Natural killer cell (primary cell): ENCODE data around the gene TMEM138. TPM values are rescaled to one million over a fixed set of nuclear protein-coding genes. Genes with fewer than 3 reads are reported as not detected.
A peak's percentile ranks its signal among the peaks of the same experiment; 100 is the strongest.

Experiments used
- ATAC-seq, 3 donors: fragments of 150-1000 bp in 2 of 3; fragments of 200-7000 bp in 1 of 3; cut with Tn5 transposase; 1 replicate in 1 of 3; 2 replicates in 2 of 3; pipeline ENCODE4 v1.10.0; 2021; ENCODE audit warnings: mild to moderate bottlenecking in 2 of 3, moderate library complexity in 2 of 3
- DNase-seq, 2 donors: peaks; one replicate each; pipeline versions ENCODE4 v3.0.0 to v3.0.0-alpha.2; 2013 to 2021; ENCODE audit warnings: mixed read lengths in 1 of 2
- H3K27ac ChIP-seq: one replicate; pipeline ENCODE4 v1.5.1; 2013; ENCODE audit warnings: mild to moderate bottlenecking, low read length
- H3K27me3 ChIP-seq: one replicate; pipeline ENCODE4 v1.6.1; 2013; ENCODE audit warnings: low read length; ENCODE audit not compliant: control insufficient read depth, insufficient read depth
- H3K36me3 ChIP-seq: one replicate; pipeline ENCODE4 v1.6.1; 2013; ENCODE audit warnings: low read length; ENCODE audit not compliant: control insufficient read depth, insufficient read depth
- H3K4me1 ChIP-seq: one replicate; pipeline ENCODE4 v1.6.1; 2013; ENCODE audit warnings: low read length; ENCODE audit not compliant: control insufficient read depth, insufficient read depth
- H3K4me3 ChIP-seq: one replicate; pipeline ENCODE4 v1.5.1; 2013; ENCODE audit warnings: low read length
- H3K9me3 ChIP-seq: one replicate; pipeline ENCODE4 v1.6.1; 2013; ENCODE audit warnings: low read length; ENCODE audit not compliant: control insufficient read depth, insufficient read depth
- H3K27ac Mint-ChIP-seq, 2 donors: one replicate each; pipeline ENCODE4 v1.8.0; 2022; ENCODE audit warnings: mild to moderate bottlenecking in 2 of 2, mixed read lengths in 2 of 2, moderate library complexity in 1 of 2
- H3K27me3 Mint-ChIP-seq, 2 donors: one replicate each; pipeline ENCODE4 v1.8.0; 2022; ENCODE audit warnings: low read depth in 2 of 2, mixed read lengths in 2 of 2
- H3K36me3 Mint-ChIP-seq: one replicate; pipeline ENCODE4 v1.8.0; 2022; ENCODE audit warnings: mixed read lengths
- H3K4me1 Mint-ChIP-seq, 2 donors: one replicate each; pipeline ENCODE4 v1.8.0; 2022; ENCODE audit warnings: mixed read lengths in 2 of 2
- H3K4me3 Mint-ChIP-seq: one replicate; pipeline ENCODE4 v1.8.0; 2022; ENCODE audit warnings: mild to moderate bottlenecking, moderate library complexity, mixed read lengths
- H3K9me3 Mint-ChIP-seq, 2 donors: one replicate each; pipeline ENCODE4 v1.8.0; 2022; ENCODE audit warnings: mixed read lengths in 2 of 2
- WGBS: methylation state at CpG from one replicate; pipeline ENCODE4 v1.1.7; 2013; ENCODE audit warnings: missing lambda C conversion rate; ENCODE audit not compliant: insufficient coverage; 5-methylcytosine and 5-hydroxymethylcytosine counted together
- intact Hi-C: fragments of 100-400 bp; cut with micrococcal nuclease; formaldehyde crosslinking; loops from one replicate; pipeline ENCODE4 v1.14.2; 2022
- total RNA-seq, 4 donors: library from RNA; stranded (reverse); fragments of 120-200 nt in 1 of 4; gene quantifications; one replicate each; pipeline versions ENCODE4 v1.2.3 to v1.2.4, GENCODE V29; 2013 to 2022
- TF ChIP-seq, protein P1 (sequence below): fragments of 200-600 bp; IDR thresholded peaks from one replicate; pipeline ENCODE4 v1.8.0; 2022; ENCODE audit warnings: antibody characterized with exemption

Gene TMEM138
- total RNA-seq, 3 donors from 2014 or later (not counting 1 experiment from before 2014, with no cell fraction given): 63.8 to 75.9 (median 66.5) TPM

DNA sequence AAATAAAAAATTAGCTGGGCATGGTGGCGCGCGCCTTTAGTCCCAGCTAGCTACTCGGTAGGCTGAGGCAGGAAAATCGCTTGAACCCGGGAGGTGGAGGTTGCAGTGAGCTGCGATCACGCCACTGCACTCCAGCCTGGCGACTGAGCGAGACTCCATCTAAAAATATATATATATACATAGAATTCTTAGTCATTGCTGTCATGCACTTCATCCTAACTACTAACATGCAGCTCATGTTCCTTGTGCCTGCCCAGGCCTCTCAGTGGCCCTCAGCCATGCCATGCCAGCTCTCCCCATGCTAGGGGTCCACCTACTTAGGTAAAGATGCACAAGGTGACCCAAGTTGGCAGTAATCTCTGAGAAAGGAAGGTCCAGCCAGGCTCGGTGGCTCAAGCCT lies 3.6 kb upstream of the TMEM138 start:
- ATAC-seq (no peak), DNase-seq (no peak)
- peaks cover 48% of the 10 kb centered on the region for H3K4me1 ChIP-seq
- TF ChIP-seq, protein P1, sequence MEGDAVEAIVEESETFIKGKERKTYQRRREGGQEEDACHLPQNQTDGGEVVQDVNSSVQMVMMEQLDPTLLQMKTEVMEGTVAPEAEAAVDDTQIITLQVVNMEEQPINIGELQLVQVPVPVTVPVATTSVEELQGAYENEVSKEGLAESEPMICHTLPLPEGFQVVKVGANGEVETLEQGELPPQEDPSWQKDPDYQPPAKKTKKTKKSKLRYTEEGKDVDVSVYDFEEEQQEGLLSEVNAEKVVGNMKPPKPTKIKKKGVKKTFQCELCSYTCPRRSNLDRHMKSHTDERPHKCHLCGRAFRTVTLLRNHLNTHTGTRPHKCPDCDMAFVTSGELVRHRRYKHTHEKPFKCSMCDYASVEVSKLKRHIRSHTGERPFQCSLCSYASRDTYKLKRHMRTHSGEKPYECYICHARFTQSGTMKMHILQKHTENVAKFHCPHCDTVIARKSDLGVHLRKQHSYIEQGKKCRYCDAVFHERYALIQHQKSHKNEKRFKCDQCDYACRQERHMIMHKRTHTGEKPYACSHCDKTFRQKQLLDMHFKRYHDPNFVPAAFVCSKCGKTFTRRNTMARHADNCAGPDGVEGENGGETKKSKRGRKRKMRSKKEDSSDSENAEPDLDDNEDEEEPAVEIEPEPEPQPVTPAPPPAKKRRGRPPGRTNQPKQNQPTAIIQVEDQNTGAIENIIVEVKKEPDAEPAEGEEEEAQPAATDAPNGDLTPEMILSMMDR: no peak
- Mint-ChIP-seq H3K36me3 (no peaks in the 10 kb centered on the region), H3K9me3 (no peaks in the 10 kb centered on the region), H3K4me1 (peaks cover 17 to 27% of the 10 kb centered on the region in 2 donors), H3K27ac (no peak overlapping the region), H3K27me3 (no peaks in the 10 kb centered on the region), H3K4me3 (no peak overlapping the region)
- 88% methylated on average over 8 of the region's 11 CpGs for WGBS
- H3K9me3 ChIP-seq: no peaks in the 10 kb centered on the region
- H3K27ac ChIP-seq: no peak overlapping the region
- H3K4me3 ChIP-seq: no peak overlapping the region
- H3K27me3 ChIP-seq: no peaks in the 10 kb centered on the region
- peaks cover 4% of the 10 kb centered on the region for H3K36me3 ChIP-seq
- intact Hi-C loops: no loop called here

DNA sequence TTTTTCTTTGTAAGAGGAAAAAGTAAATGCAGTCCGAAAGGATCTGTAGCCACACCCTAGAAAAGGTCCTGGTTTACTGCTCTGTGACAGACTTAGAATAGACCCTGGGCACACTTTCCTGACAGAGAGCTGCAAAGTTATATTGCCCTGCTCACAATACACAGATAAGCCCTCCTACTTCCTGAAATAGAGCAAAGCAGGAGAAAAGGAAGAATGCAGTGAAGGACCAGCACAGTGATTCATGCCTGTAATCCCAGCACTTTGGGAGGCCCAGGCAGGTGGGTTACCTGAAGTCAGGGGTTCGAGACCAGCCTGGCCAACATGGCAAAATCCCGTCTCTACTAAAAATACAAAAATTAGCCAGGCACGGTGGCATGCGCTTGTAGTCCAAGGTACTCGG lies 2.7 kb upstream of the TMEM138 start:
- no peak overlapping the region for H3K4me3 ChIP-seq
- Mint-ChIP-seq H3K9me3 (no peaks in the 10 kb centered on the region), H3K27ac (no peak overlapping the region), H3K4me3 (peak overlapping the region; percentile 42), H3K36me3 (no peaks in the 10 kb centered on the region), H3K4me1 (peaks cover 21 to 26% of the 10 kb centered on the region in 2 donors), H3K27me3 (no peaks in the 10 kb centered on the region)
- peak overlapping the region; percentile 16 for H3K27ac ChIP-seq
- H3K36me3 ChIP-seq: peaks cover 7% of the 10 kb centered on the region
- ATAC-seq (no peak), DNase-seq (no peak)
- H3K4me1 ChIP-seq: peaks cover 48% of the 10 kb centered on the region
- intact Hi-C loops: no loop called here
- no peaks in the 10 kb centered on the region for H3K27me3 ChIP-seq
- WGBS: 84% methylated on average over 6 of the region's 6 CpGs
- TF ChIP-seq, protein P1: no peak
- no peaks in the 10 kb centered on the region for H3K9me3 ChIP-seq

DNA sequence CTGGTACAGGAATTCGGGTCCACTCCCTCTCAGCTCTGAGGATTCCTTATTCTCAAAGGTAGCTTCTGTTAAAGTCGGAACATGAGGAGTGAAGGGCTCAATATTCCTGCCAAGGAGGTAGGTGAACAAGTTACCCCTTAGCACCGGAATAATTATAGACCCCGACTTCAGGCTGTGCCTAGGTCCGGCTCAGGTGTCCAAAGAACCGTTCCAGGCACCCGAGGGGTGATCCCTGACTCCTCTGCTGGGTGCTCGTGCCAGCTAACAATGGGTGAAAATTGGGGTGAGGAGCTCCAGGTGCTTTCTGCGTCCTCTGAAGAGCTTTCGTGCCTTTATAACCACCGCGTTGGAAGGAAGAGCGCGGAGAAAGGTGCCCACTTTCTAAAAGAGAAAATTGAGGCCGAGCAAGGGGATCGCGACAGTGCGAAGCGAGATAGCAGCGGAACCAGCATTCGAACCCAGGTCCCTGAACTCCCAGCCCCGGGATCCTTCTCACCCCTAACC lies 885 bp upstream of the TMEM138 start:
- Mint-ChIP-seq H3K27me3 (no peaks in the 10 kb centered on the region), H3K9me3 (no peaks in the 10 kb centered on the region), H3K36me3 (no peaks in the 10 kb centered on the region), H3K4me3 (peak overlapping the region; percentile 99), H3K27ac (peak overlapping the region; percentile 94 to 98), H3K4me1 (peaks cover 21 to 26% of the 10 kb centered on the region in 2 donors)
- H3K27ac ChIP-seq: peak overlapping the region; percentile 96
- H3K36me3 ChIP-seq: peaks cover 18% of the 10 kb centered on the region
- H3K27me3 ChIP-seq: no peaks in the 10 kb centered on the region
- TF ChIP-seq, protein P1: no peak
- intact Hi-C loops: loop anchor here (2.0 kb wide), 1 partner anchor 32 kb away; the partner anchor contains the start of gene TMEM216
- no peaks in the 10 kb centered on the region for H3K9me3 ChIP-seq
- H3K4me1 ChIP-seq: peaks cover 48% of the 10 kb centered on the region
- WGBS: 7% methylated on average over 22 of the region's 22 CpGs
- ATAC-seq (no peak), DNase-seq (no peak)
- peak overlapping the region; percentile 90 for H3K4me3 ChIP-seq

DNA sequence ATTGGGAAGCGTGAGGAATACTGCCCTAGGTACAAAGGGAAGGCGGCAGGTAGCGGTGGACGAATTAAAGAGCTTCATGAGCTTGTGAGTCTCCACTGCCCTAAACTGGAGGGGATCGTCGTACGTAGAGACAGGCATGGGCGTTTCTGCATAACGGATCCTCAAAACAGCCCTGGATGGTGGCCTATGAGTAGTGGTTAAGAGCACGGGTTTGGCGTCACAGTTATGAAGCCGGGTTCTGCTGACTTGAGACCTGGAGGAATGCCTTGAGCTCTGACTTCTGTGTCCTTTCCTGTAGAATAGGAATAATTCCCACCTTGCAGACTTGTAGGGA lies 335 bp downstream of the TMEM138 start:
- peaks cover 21 to 26% of the 10 kb centered on the region in 2 donors for H3K4me1 Mint-ChIP-seq
- Histone ChIP-seq H3K4me3 (peak overlapping the region; percentile 90), H3K9me3 (no peaks in the 10 kb centered on the region), H3K36me3 (peaks cover 27% of the 10 kb centered on the region), H3K4me1 (peaks cover 40% of the 10 kb centered on the region), H3K27ac (peak overlapping the region; percentile 96), H3K27me3 (no peaks in the 10 kb centered on the region)
- no peaks in the 10 kb centered on the region for H3K9me3 Mint-ChIP-seq
- no peaks in the 10 kb centered on the region for H3K36me3 Mint-ChIP-seq
- 1% methylated on average over 12 of the region's 12 CpGs for WGBS
- intact Hi-C loops: loop anchor here (1.0 kb wide), 3 partner anchors 29 to 201 kb away; partner anchors contain the start of genes DDB1, SDHAF2, TKFC and VPS37C
- peak; percentile 13 to 24 (median 22) for ATAC-seq
- peak overlapping the region; percentile 94 to 98 for H3K27ac Mint-ChIP-seq
- H3K4me3 Mint-ChIP-seq: peak overlapping the region; percentile 99
- H3K27me3 Mint-ChIP-seq: no peaks in the 10 kb centered on the region
- DNase-seq: peak in 1 of 2 donors; percentile 67
- TF ChIP-seq, protein P1: no peak
